Measurements from ENCODE around the gene TWIST2.

The TWIST2 gene

GRCh38 chr2:238873841-238874240, 26.0 kb downstream of the TWIST2 start:
- no peak overlapping the region for H3K9ac ChIP-seq (ENCODE audit: low read length)
- no peaks in the 10 kb centered on the region for H3K27me3 ChIP-seq (ENCODE audit: control insufficient read depth, insufficient read depth, low read length)

GRCh38 chr2:238874330-238875050, 26.6 kb downstream of the TWIST2 start:
- H3K9ac ChIP-seq (ENCODE audit: low read length) = no peak overlapping the region
- H3K9me3 ChIP-seq (ENCODE audit: control insufficient read depth, insufficient read depth, low read depth, low read length) = peaks cover 1% of the 10 kb centered on the region; the same call in 1 of the 2 replicates
- no peaks in the 10 kb centered on the region for H3K27me3 ChIP-seq (ENCODE audit: control insufficient read depth, insufficient read depth, low read length)
- H3K4me1 ChIP-seq (ENCODE audit: control insufficient read depth, insufficient read depth, low read length) = no peaks in the 10 kb centered on the region
- no peak overlapping the region for H3K27ac ChIP-seq (ENCODE audit: low read depth, low read length)
- H3K4me3 ChIP-seq (ENCODE audit: low read depth, low read length) = no peak overlapping the region
- no peaks in the 10 kb centered on the region for H3K36me3 ChIP-seq (ENCODE audit: control insufficient read depth, insufficient read depth, low read length)

More at GRCh38 chr2:238873841-238874240, 26.0 kb downstream of the TWIST2 start:
- no peaks in the 10 kb centered on the region for H3K36me3 ChIP-seq (ENCODE audit: control insufficient read depth, insufficient read depth, low read length)
- no peak overlapping the region for H3K4me3 ChIP-seq (ENCODE audit: low read depth, low read length)
- no peak overlapping the region for H3K27ac ChIP-seq (ENCODE audit: low read depth, low read length)
- H3K4me1 ChIP-seq (ENCODE audit: control insufficient read depth, insufficient read depth, low read length) = no peaks in the 10 kb centered on the region
- no peaks in the 10 kb centered on the region; the same call in 1 of the 2 replicates for H3K9me3 ChIP-seq (ENCODE audit: control insufficient read depth, insufficient read depth, low read depth, low read length)

GRCh38 chr2:238875101-238875470, 27.2 kb downstream of the TWIST2 start:
- Histone ChIP-seq H3K9me3 (ENCODE audit: control insufficient read depth, insufficient read depth, low read depth, low read length) (peaks cover 3% of the 10 kb centered on the region; the same call in 1 of the 2 replicates), H3K4me3 (ENCODE audit: low read depth, low read length) (no peak overlapping the region), H3K36me3 (ENCODE audit: control insufficient read depth, insufficient read depth, low read length) (no peaks in the 10 kb centered on the region), H3K27me3 (ENCODE audit: control insufficient read depth, insufficient read depth, low read length) (no peaks in the 10 kb centered on the region), H3K27ac (ENCODE audit: low read depth, low read length) (no peak overlapping the region), H3K9ac (ENCODE audit: low read length) (no peak overlapping the region), H3K4me1 (ENCODE audit: control insufficient read depth, insufficient read depth, low read length) (no peaks in the 10 kb centered on the region)

GRCh38 chr2:238875471-238876231, 27.8 kb downstream of the TWIST2 start:
- peaks cover 3% of the 10 kb centered on the region; the same call in 1 of the 2 replicates for H3K9me3 ChIP-seq (ENCODE audit: control insufficient read depth, insufficient read depth, low read depth, low read length)
- no peak overlapping the region for H3K9ac ChIP-seq (ENCODE audit: low read length)
- no peak overlapping the region for H3K4me3 ChIP-seq (ENCODE audit: low read depth, low read length)
- no peaks in the 10 kb centered on the region for H3K4me1 ChIP-seq (ENCODE audit: control insufficient read depth, insufficient read depth, low read length)
- H3K36me3 ChIP-seq (ENCODE audit: control insufficient read depth, insufficient read depth, low read length) = no peaks in the 10 kb centered on the region
- no peaks in the 10 kb centered on the region for H3K27me3 ChIP-seq (ENCODE audit: control insufficient read depth, insufficient read depth, low read length)
- H3K27ac ChIP-seq (ENCODE audit: low read depth, low read length) = no peak overlapping the region

GRCh38 chr2:238876232-238876630, 28.3 kb downstream of the TWIST2 start:
- Histone ChIP-seq H3K4me3 (ENCODE audit: low read depth, low read length) (no peak overlapping the region), H3K9me3 (ENCODE audit: control insufficient read depth, insufficient read depth, low read depth, low read length) (peaks cover 3% of the 10 kb centered on the region; the same call in 1 of the 2 replicates), H3K36me3 (ENCODE audit: control insufficient read depth, insufficient read depth, low read length) (no peaks in the 10 kb centered on the region), H3K27me3 (ENCODE audit: control insufficient read depth, insufficient read depth, low read length) (no peaks in the 10 kb centered on the region), H3K9ac (ENCODE audit: low read length) (no peak overlapping the region), H3K27ac (ENCODE audit: low read depth, low read length) (no peak overlapping the region), H3K4me1 (ENCODE audit: control insufficient read depth, insufficient read depth, low read length) (no peaks in the 10 kb centered on the region)

- Histone ChIP-seq H3K9me3 (ENCODE audit: control insufficient read depth, insufficient read depth, low read depth, low read length) (peaks cover 11% of the 10 kb centered on the region; the same call in 1 of the 2 replicates), H3K36me3 (ENCODE audit: control insufficient read depth, insufficient read depth, low read length) (no peaks in the 10 kb centered on the region), H3K4me3 (ENCODE audit: low read depth, low read length) (no peak overlapping the region), H3K27me3 (ENCODE audit: control insufficient read depth, insufficient read depth, low read length) (no peaks in the 10 kb centered on the region), H3K9ac (ENCODE audit: low read length) (no peak overlapping the region), H3K4me1 (ENCODE audit: control insufficient read depth, insufficient read depth, low read length) (no peaks in the 10 kb centered on the region), H3K27ac (ENCODE audit: low read depth, low read length) (no peak overlapping the region)
Observed at GRCh38 chr2:238878051-238878735, 30.3 kb downstream of the TWIST2 start.

- no peak overlapping the region for H3K27ac ChIP-seq (ENCODE audit: low read depth, low read length)
- no peaks in the 10 kb centered on the region for H3K4me1 ChIP-seq (ENCODE audit: control insufficient read depth, insufficient read depth, low read length)
Observed at GRCh38 chr2:238879043-238879442, 31.2 kb downstream of the TWIST2 start.

GRCh38 chr2:238879621-238880377, 31.9 kb downstream of the TWIST2 start:
- Histone ChIP-seq H3K4me3 (ENCODE audit: low read depth, low read length) (no peak overlapping the region), H3K27ac (ENCODE audit: low read depth, low read length) (no peak overlapping the region), H3K27me3 (ENCODE audit: control insufficient read depth, insufficient read depth, low read length) (no peaks in the 10 kb centered on the region)

More at GRCh38 chr2:238879043-238879442, 31.2 kb downstream of the TWIST2 start:
- H3K9ac ChIP-seq (ENCODE audit: low read length) = no peak overlapping the region
- no peaks in the 10 kb centered on the region for H3K36me3 ChIP-seq (ENCODE audit: control insufficient read depth, insufficient read depth, low read length)
- H3K4me3 ChIP-seq (ENCODE audit: low read depth, low read length) = no peak overlapping the region
- H3K9me3 ChIP-seq (ENCODE audit: control insufficient read depth, insufficient read depth, low read depth, low read length) = peaks cover 11% of the 10 kb centered on the region; the same call in 1 of the 2 replicates
- H3K27me3 ChIP-seq (ENCODE audit: control insufficient read depth, insufficient read depth, low read length) = no peaks in the 10 kb centered on the region

GRCh38 chr2:238881353-238882081, 33.6 kb downstream of the TWIST2 start:
- peaks cover 11% of the 10 kb centered on the region; the same call in 1 of the 2 replicates for H3K9me3 ChIP-seq (ENCODE audit: control insufficient read depth, insufficient read depth, low read depth, low read length)
- H3K36me3 ChIP-seq (ENCODE audit: control insufficient read depth, insufficient read depth, low read length) = no peaks in the 10 kb centered on the region
- no peaks in the 10 kb centered on the region for H3K27me3 ChIP-seq (ENCODE audit: control insufficient read depth, insufficient read depth, low read length)
- no peak overlapping the region for H3K27ac ChIP-seq (ENCODE audit: low read depth, low read length)
- H3K4me3 ChIP-seq (ENCODE audit: low read depth, low read length) = no peak overlapping the region
- H3K9ac ChIP-seq (ENCODE audit: low read length) = no peak overlapping the region
- H3K4me1 ChIP-seq (ENCODE audit: control insufficient read depth, insufficient read depth, low read length) = no peaks in the 10 kb centered on the region

More at GRCh38 chr2:238879621-238880377, 31.9 kb downstream of the TWIST2 start:
- Histone ChIP-seq H3K9me3 (ENCODE audit: control insufficient read depth, insufficient read depth, low read depth, low read length) (peaks cover 11% of the 10 kb centered on the region; the same call in 1 of the 2 replicates), H3K9ac (ENCODE audit: low read length) (no peak overlapping the region), H3K36me3 (ENCODE audit: control insufficient read depth, insufficient read depth, low read length) (no peaks in the 10 kb centered on the region), H3K4me1 (ENCODE audit: control insufficient read depth, insufficient read depth, low read length) (no peaks in the 10 kb centered on the region)

All from HUES6 (cell line).